Skeletal muscle tissue (tissue), 4 donors: ENCODE measurements around the gene ZNF880. TPM values are rescaled to one million over a fixed set of nuclear protein-coding genes. Genes with fewer than 3 reads are reported as not detected.

Experiments used
- H3K27ac ChIP-seq: one replicate; pipeline ENCODE4 v1.7.0; 2013; ENCODE audit warnings: mild to moderate bottlenecking, low read depth, low read length, inconsistent platforms
- H3K27me3 ChIP-seq, 3 donors: one replicate each; pipeline ENCODE4 v1.7.0; 2013; ENCODE audit warnings: low read length in 3 of 3; ENCODE audit not compliant: control insufficient read depth in 3 of 3, insufficient read depth in 3 of 3
- H3K36me3 ChIP-seq, 3 donors: one replicate each; pipeline ENCODE4 v1.7.0; 2013; ENCODE audit warnings: low read length in 3 of 3; ENCODE audit not compliant: control insufficient read depth in 3 of 3, insufficient read depth in 3 of 3
- H3K4me1 ChIP-seq, 3 donors: one replicate each; pipeline ENCODE4 v1.7.0; 2013; ENCODE audit warnings: low read length in 3 of 3, mild to moderate bottlenecking in 3 of 3; ENCODE audit not compliant: control insufficient read depth in 3 of 3, insufficient read depth in 3 of 3
- H3K4me3 ChIP-seq, 3 donors: one replicate each; pipeline ENCODE4 v1.7.0; 2013; ENCODE audit warnings: low read length in 3 of 3
- H3K9ac ChIP-seq, 3 donors: one replicate each; pipeline ENCODE4 v1.7.0; 2013; ENCODE audit warnings: low read length in 3 of 3, mild to moderate bottlenecking in 3 of 3, moderate library complexity in 2 of 3, low read depth in 1 of 3
- H3K9me3 ChIP-seq, 3 donors: one replicate each; pipeline ENCODE4 v1.7.0; 2013; ENCODE audit warnings: low read length in 3 of 3; ENCODE audit not compliant: control insufficient read depth in 3 of 3
- total RNA-seq: library from RNA; depleted of rRNA; stranded (reverse); fragments of >200 nt; gene quantifications from one replicate; pipeline ENCODE4 v1.2.3, GENCODE V29; 2014
- donor health status: Osteomylitis.

ZNF880 gene
- total RNA-seq, 1 donor from 2014 or later: 30.8 TPM

DNA sequence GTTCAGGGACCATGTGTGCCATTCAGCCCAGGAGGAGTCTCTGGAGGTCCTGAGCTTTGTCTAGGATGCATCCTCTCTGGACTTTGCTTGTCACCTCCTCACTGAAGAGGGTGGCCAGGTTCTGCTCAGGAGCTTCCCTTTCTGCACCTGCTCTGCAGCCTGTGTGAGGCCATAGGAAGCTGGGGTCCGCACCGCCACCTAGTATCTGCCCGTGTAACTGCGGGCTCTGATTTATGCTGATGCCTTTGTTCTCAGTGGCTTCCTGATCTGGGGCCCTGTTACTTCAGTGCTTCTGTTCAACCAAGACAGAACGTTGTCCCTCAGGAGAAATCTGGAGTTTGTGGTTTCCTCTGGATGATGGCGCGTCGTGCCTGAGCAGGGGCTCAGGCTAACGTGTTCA lies 18.2 kb upstream of the ZNF880 start:
- Histone ChIP-seq H3K27ac (no peak overlapping the region), H3K36me3 (peaks cover 30 to 45% (median 33%) of the 10 kb centered on the region in 3 donors), H3K27me3 (no peaks in the 10 kb centered on the region), H3K4me1 (no peaks in the 10 kb centered on the region), H3K9me3 (peaks cover 0 to 2% (median 2%) of the 10 kb centered on the region in 3 donors), H3K4me3 (no peak overlapping the region), H3K9ac (no peak overlapping the region)

DNA sequence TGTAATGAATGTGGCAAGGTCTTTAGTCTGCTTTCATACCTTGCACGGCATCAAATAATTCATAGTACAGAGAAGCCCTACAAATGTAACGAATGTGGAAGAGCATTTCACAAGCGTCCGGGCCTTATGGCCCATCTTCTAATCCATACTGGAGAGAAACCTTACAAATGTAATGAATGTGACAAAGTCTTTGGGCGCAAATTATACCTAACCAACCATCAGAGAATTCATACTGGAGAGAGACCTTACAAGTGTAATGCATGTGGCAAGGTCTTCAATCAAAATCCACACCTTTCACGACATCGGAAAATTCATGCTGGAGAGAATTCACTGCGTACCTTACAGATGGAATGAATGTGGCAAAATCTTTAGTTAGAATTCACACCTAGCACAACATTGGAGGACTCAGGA lies 3.3 kb upstream of the ZNF880 start:
- Histone ChIP-seq H3K36me3 (peaks cover 8 to 18% (median 17%) of the 10 kb centered on the region in 3 donors), H3K9ac (no peak overlapping the region), H3K4me3 (no peak overlapping the region), H3K9me3 (peaks cover 12 to 21% (median 13%) of the 10 kb centered on the region in 3 donors), H3K27ac (no peak overlapping the region), H3K4me1 (peaks cover 0 to 6% (median 3%) of the 10 kb centered on the region in 3 donors), H3K27me3 (no peaks in the 10 kb centered on the region)

DNA sequence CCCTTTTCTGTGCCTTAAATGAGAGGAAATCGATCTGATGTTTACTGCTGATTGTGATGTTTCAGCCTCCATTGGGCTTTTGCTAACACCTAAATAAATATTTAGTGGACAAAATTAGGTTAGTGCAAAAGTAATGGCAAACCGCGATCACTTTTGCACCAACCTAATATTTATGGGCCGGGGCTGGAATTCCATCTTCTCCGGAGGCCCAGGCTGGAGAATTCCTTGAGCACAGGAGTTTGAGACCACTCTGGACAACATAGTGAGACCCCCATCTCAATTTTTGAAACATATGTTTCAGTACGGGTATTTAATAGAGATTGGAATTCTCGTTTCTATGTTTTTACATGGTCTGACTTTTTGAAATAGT lies 603 bp downstream of the ZNF880 start:
- peaks cover 21 to 33% (median 24%) of the 10 kb centered on the region in 3 donors for H3K36me3 ChIP-seq

DNA sequence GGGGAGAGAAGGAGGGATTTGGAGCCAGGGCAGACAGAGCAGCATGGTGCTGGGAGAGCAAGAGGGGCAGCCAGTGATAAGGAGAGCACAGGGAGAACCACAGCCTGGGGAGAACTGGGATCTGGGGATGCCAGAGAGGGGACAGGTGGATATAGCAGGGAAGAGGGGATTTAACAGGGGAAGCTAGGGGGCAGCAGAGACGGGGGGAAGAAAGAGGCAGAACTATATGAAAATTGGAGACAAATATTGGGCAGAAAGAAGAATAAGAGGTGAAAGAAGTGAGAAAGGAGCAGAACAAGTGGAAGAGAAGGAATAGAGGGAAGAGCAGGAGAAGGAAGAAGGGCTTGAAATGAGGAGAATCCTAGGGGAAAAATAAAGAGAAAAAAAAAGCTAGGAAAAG lies 21.4 kb downstream of the ZNF880 start:
- no peaks in the 10 kb centered on the region for H3K4me1 ChIP-seq
- no peak overlapping the region for H3K27ac ChIP-seq
- no peak overlapping the region for H3K9ac ChIP-seq
- no peak overlapping the region for H3K4me3 ChIP-seq
- peaks cover 0 to 6% (median 5%) of the 10 kb centered on the region in 3 donors for H3K9me3 ChIP-seq
- no peaks in the 10 kb centered on the region for H3K27me3 ChIP-seq
- peaks cover 6 to 27% (median 17%) of the 10 kb centered on the region in 3 donors for H3K36me3 ChIP-seq

More for the DNA sequence above, 603 bp downstream of the ZNF880 start:
- H3K4me1 ChIP-seq: peaks cover 0 to 6% (median 3%) of the 10 kb centered on the region in 3 donors
- peaks cover 10 to 18% (median 10%) of the 10 kb centered on the region in 3 donors for H3K9me3 ChIP-seq
- H3K27me3 ChIP-seq: no peaks in the 10 kb centered on the region
- peak overlapping the region; percentile 94 to 97 (median 96) for H3K9ac ChIP-seq
- peak overlapping the region; percentile 96 for H3K27ac ChIP-seq
- H3K4me3 ChIP-seq: peak overlapping the region; percentile 95 to 96 (median 96)

GRCh38 chr19:52397310-52398080 lies 27.8 kb downstream of the ZNF880 start, which contains the start of gene ZNF528:
Gene ZNF528 (plus strand): TSS chr19:52397849. CDS start chr19:52402014, 4,165 bp downstream.
- Histone ChIP-seq H3K9me3 (peaks cover 0 to 4% (median 1%) of the 10 kb centered on the region in 3 donors), H3K36me3 (peaks cover 23 to 40% (median 40%) of the 10 kb centered on the region in 3 donors), H3K27ac (peak within 1 kb of the TSS; percentile 66), H3K4me3 (peak within 1 kb of the TSS; percentile 76 to 95 (median 93)), H3K9ac (peak within 1 kb of the TSS; percentile 66 to 97 (median 89)), H3K4me1 (peaks cover 11 to 12% (median 12%) of the 10 kb centered on the region in 3 donors), H3K27me3 (no peaks in the 10 kb centered on the region)

GRCh38 chr19:52398081-52398441 lies 28.3 kb downstream of the ZNF880 start:
- peak overlapping the region; percentile 76 to 95 (median 93) for H3K4me3 ChIP-seq
- H3K9me3 ChIP-seq: peaks cover 0 to 4% (median 1%) of the 10 kb centered on the region in 3 donors
- peaks cover 11 to 12% (median 12%) of the 10 kb centered on the region in 3 donors for H3K4me1 ChIP-seq
- H3K27ac ChIP-seq: peak overlapping the region; percentile 66
- H3K27me3 ChIP-seq: no peaks in the 10 kb centered on the region
- peaks cover 27 to 45% (median 44%) of the 10 kb centered on the region in 3 donors for H3K36me3 ChIP-seq
- peak overlapping the region; percentile 66 to 97 (median 89) for H3K9ac ChIP-seq

DNA sequence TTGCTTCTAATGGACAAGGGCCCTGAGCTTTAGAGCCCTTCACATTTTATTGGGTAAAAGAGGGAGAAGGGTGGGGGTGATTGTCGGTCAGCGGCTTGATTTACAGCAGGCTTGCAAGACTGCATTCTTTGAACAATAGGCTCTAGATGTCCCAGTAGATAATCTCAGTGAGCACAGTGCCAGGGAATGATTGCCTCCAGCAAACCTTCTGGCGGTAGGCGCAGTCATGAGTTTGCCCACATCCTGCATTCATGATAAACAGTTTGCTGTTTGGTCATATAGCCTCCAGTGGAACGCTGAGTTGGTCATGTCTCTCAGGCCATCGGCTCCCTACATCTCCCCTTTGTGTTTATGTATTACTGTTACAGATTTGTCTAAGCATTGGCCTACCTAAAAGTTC lies 40.6 kb downstream of the ZNF880 start:
- Histone ChIP-seq H3K4me3 (peak overlapping the region in 1 of 3 donors; percentile 9), H3K27me3 (no peaks in the 10 kb centered on the region), H3K9ac (no peak overlapping the region), H3K9me3 (peaks cover 13 to 31% (median 18%) of the 10 kb centered on the region in 3 donors), H3K4me1 (no peaks in the 10 kb centered on the region), H3K27ac (no peak overlapping the region), H3K36me3 (peaks cover 68 to 85% (median 82%) of the 10 kb centered on the region in 3 donors)

DNA sequence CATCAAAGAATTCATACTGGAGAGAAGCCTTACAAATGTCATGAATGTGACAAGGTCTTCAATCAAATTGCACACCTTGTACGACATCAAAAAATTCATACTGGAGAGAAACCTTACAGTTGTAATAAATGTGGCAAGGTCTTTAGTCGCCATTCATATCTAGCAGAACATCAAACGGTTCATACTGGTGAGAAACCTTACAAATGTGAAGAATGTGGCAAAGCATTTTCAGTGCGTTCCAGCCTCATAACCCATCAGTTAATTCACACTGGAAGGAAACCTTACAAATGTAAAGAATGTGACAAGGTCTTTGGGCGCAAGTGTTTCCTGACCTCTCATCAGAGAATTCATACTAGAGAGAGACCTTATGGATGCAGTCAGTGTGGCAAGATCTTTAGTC lies 46.0 kb downstream of the ZNF880 start:
- Histone ChIP-seq H3K27ac (no peak overlapping the region), H3K4me1 (no peaks in the 10 kb centered on the region), H3K36me3 (peaks cover 24 to 36% (median 31%) of the 10 kb centered on the region in 3 donors), H3K9ac (no peak overlapping the region), H3K9me3 (peaks cover 21 to 50% (median 39%) of the 10 kb centered on the region in 3 donors), H3K4me3 (no peak overlapping the region), H3K27me3 (no peaks in the 10 kb centered on the region)

- peaks cover 0 to 20% (median 13%) of the 10 kb centered on the region in 3 donors for H3K36me3 ChIP-seq
- H3K4me3 ChIP-seq: no peak within 1 kb of the TSS
- H3K9ac ChIP-seq: no peak within 1 kb of the TSS
- no peaks in the 10 kb centered on the region for H3K27me3 ChIP-seq
- H3K27ac ChIP-seq: no peak within 1 kb of the TSS
- peaks cover 6 to 13% (median 13%) of the 10 kb centered on the region in 3 donors for H3K9me3 ChIP-seq
- H3K4me1 ChIP-seq: no peaks in the 10 kb centered on the region
These were observed 59.2 kb downstream of the ZNF880 start, which contains the start of gene ZNF534 for GRCh38 chr19:52428937-52429336. Gene ZNF534 (plus strand): TSS chr19:52429148. CDS start chr19:52431475, 2,327 bp downstream.
